Calu3 (cell line): Measurements from ENCODE around the gene TCF4. TPM values are rescaled to one million over a fixed set of nuclear protein-coding genes. Genes with fewer than 3 reads are reported as not detected.

Experiments used
- BruUV-seq: library from RNA; stranded (reverse); fragments of 400-500 nt; replicated peaks from 2 replicates; lab custom pipeline; 2021; lab: Mats Ljungman, UMichigan
- CTCF ChIA-PET: fragments of 300-600 bp; sonication (Branson Sonifier 250); formaldehyde crosslinking; loops from one replicate; lab custom pipeline; 2022; ENCODE audit warnings: antibody characterized with exemption; lab: Charles Lee
- DNase-seq: peaks from one replicate; pipeline ENCODE4 v3.0.0; 2022
- H3K27ac Mint-ChIP-seq: one replicate; pipeline ENCODE4 v1.8.0; 2022; ENCODE audit warnings: mixed read lengths; ENCODE audit not compliant: unreplicated experiment
- H3K27me3 Mint-ChIP-seq: one replicate; pipeline ENCODE4 v1.8.0; 2022; ENCODE audit warnings: mixed read lengths; ENCODE audit not compliant: unreplicated experiment
- H3K36me3 Mint-ChIP-seq: one replicate; pipeline ENCODE4 v1.8.0; 2022; ENCODE audit warnings: mild to moderate bottlenecking, moderate library complexity, mixed read lengths; ENCODE audit not compliant: insufficient read depth, unreplicated experiment
- H3K4me1 Mint-ChIP-seq: one replicate; pipeline ENCODE4 v1.8.0; 2022; ENCODE audit warnings: mild to moderate bottlenecking, low read depth, mixed read lengths; ENCODE audit not compliant: unreplicated experiment
- H3K4me3 Mint-ChIP-seq: one replicate; pipeline ENCODE4 v1.8.0; 2022; ENCODE audit warnings: mild to moderate bottlenecking, low read depth, moderate library complexity, mixed read lengths; ENCODE audit not compliant: unreplicated experiment
- H3K9me3 Mint-ChIP-seq: one replicate; pipeline ENCODE4 v1.8.0; 2022; ENCODE audit warnings: low read depth, mixed read lengths; ENCODE audit not compliant: unreplicated experiment
- intact Hi-C: fragments of 100-400 bp; cut with micrococcal nuclease; formaldehyde crosslinking; loops from one replicate; pipeline ENCODE4 v1.10.0; 2022; ENCODE audit not compliant: unreplicated experiment
- total RNA-seq: library from RNA; stranded (reverse); gene quantifications from 2 replicates; pipeline ENCODE4 v1.2.3, GENCODE V29; 2022
- TF ChIP-seq, protein P1 (sequence below): fragments of 200-600 bp; IDR thresholded peaks from one replicate; pipeline ENCODE4 v1.8.0; 2022; ENCODE audit warnings: antibody characterized with exemption; ENCODE audit not compliant: unreplicated experiment

Gene TCF4
- total RNA-seq, 1 experiment from 2014 or later, result 0.21 TPM

DNA sequence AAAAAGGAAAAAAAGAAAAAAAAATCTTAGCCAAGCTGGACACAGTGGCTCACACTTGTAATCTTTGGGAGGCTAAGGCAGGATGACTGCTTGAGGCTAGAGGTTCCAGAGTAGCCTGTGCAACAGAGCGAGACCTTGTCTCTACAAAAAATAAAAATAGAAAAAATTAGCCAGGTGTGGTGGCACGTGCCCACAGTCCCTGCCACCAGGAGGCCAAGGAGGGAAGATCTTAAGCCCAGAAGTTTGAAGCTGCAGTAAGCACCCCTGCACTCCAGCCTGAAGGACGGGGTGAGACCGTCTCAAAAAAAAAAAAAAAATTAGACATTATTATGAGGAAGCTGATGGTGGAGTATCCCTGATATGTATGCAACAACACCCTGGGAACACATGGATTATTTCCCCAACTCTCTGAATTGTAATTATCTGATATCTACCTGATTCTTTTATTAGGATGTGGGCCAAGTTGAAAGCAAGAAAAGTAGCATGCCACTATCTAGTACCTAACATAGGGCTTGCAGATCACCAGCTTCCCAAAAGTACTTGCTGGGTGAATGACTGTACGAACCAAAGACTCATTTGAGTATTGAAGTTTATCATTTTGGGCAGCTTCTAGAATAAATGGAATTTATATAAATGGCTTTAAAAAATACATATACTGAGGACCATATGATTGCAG, 140.9 kb downstream of the TCF4 start:
- Mint-ChIP-seq H3K27me3 (peaks cover 32% of the 10 kb centered on the region), H3K27ac (no peak overlapping the region), H3K9me3 (peaks cover 6% of the 10 kb centered on the region), H3K4me1 (no peaks in the 10 kb centered on the region), H3K4me3 (no peak overlapping the region), H3K36me3 (no peaks in the 10 kb centered on the region)
- CTCF ChIA-PET, result no interaction called here
- no TSS peak for BruUV-seq
- TF ChIP-seq, protein P1, sequence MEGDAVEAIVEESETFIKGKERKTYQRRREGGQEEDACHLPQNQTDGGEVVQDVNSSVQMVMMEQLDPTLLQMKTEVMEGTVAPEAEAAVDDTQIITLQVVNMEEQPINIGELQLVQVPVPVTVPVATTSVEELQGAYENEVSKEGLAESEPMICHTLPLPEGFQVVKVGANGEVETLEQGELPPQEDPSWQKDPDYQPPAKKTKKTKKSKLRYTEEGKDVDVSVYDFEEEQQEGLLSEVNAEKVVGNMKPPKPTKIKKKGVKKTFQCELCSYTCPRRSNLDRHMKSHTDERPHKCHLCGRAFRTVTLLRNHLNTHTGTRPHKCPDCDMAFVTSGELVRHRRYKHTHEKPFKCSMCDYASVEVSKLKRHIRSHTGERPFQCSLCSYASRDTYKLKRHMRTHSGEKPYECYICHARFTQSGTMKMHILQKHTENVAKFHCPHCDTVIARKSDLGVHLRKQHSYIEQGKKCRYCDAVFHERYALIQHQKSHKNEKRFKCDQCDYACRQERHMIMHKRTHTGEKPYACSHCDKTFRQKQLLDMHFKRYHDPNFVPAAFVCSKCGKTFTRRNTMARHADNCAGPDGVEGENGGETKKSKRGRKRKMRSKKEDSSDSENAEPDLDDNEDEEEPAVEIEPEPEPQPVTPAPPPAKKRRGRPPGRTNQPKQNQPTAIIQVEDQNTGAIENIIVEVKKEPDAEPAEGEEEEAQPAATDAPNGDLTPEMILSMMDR, result no peak
- intact Hi-C loops, result no loop called here
- no peak for DNase-seq

DNA sequence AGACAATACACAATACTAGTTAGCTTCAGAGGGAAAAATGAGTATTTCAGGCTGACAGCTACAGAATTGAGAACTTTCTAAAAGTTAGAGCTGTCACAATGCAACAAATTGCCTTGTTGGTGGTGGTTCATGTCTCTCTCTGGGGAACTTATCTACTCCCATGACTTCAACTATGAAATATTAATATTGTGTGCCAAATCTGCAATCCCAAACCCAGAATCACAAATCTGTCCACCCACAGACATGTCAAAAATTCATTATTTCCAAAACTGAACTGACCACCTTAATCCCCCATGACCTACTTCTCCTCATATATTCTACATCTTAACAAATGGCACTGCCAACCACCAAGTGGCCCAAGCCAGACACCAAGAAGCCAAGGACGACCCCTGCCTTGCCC, 143.5 kb downstream of the TCF4 start:
- CTCF ChIA-PET, result no interaction called here
- Mint-ChIP-seq H3K9me3 (peaks cover 6% of the 10 kb centered on the region), H3K36me3 (no peaks in the 10 kb centered on the region), H3K27ac (no peak overlapping the region), H3K4me1 (no peaks in the 10 kb centered on the region), H3K27me3 (peaks cover 53% of the 10 kb centered on the region), H3K4me3 (no peak overlapping the region)
- TF ChIP-seq, protein P1, result no peak
- intact Hi-C loops, result no loop called here
- DNase-seq, result no peak
- no TSS peak for BruUV-seq

DNA sequence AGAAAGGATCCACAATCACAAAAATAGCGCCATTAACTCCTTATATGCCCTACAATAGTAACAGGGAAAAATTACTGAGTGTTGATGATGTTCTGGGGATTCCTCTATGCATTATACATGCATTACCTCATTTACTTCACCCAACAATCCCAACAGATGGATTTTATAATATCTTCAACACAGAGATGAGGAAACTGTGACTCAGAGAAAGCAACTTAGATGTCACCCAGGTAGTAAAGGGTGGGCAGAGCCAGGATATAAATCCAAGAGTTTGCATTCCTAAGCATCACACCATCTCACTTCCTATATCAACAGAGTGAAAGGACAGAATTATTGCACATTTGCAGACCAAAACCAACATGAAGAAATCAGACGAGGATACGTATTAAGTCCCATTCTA, 144.2 kb downstream of the TCF4 start:
- no peak overlapping the region for H3K27ac Mint-ChIP-seq
- TF ChIP-seq, protein P1, result no peak
- H3K36me3 Mint-ChIP-seq, result no peaks in the 10 kb centered on the region
- no peak for DNase-seq
- no TSS peak for BruUV-seq
- H3K9me3 Mint-ChIP-seq, result peaks cover 6% of the 10 kb centered on the region
- intact Hi-C loops, result no loop called here
- no peak overlapping the region for H3K4me3 Mint-ChIP-seq
- CTCF ChIA-PET, result no interaction called here
- H3K4me1 Mint-ChIP-seq, result no peaks in the 10 kb centered on the region
- peaks cover 61% of the 10 kb centered on the region for H3K27me3 Mint-ChIP-seq

DNA sequence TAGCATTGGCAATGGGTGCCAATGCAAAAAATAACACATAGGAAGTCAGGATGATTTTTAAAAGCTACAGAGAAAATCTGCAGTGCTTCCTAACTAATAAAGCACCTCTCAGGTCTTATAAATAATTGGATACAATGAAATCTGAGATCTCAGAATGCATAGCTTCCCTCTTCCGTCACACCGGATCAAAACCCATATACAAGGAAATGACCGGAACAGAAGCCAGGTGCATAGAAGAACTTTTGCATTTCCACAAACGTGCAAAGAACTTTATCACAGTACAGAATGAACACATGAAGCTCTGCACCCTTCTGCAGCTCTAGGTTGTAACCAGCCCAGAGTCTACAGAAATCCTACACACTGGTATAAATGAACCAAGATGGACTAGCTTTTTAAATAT, 145.4 kb downstream of the TCF4 start:
- Mint-ChIP-seq H3K27me3 (peaks cover 71% of the 10 kb centered on the region), H3K27ac (no peak overlapping the region), H3K4me1 (no peaks in the 10 kb centered on the region), H3K36me3 (no peaks in the 10 kb centered on the region), H3K4me3 (no peak overlapping the region), H3K9me3 (peaks cover 6% of the 10 kb centered on the region)
- BruUV-seq, result no TSS peak
- CTCF ChIA-PET, result no interaction called here
- TF ChIP-seq, protein P1, result no peak
- intact Hi-C loops, result no loop called here
- no peak for DNase-seq
